H9 (cell line): ENCODE results near the gene EPHX1. TPM values are rescaled to one million over a fixed set of nuclear protein-coding genes. Genes with fewer than 3 reads are reported as not detected.

ENCODE experiments used
- DNase-seq: peaks from one replicate; pipeline ENCODE4 v3.0.0-alpha.2; 2017
- H2AFZ ChIP-seq: one replicate; pipeline ENCODE4 v1.6.1; 2013; ENCODE audit warnings: mild to moderate bottlenecking, low read length, control low read depth, moderate library complexity
- H2AK5ac ChIP-seq: 2 replicates; pipeline ENCODE4 v1.6.1; 2013; ENCODE audit warnings: low read length, control low read depth, mixed read lengths; ENCODE audit not compliant: insufficient read length
- H2BK120ac ChIP-seq: one replicate; pipeline ENCODE4 v1.6.1; 2013; ENCODE audit warnings: low read depth, mild to moderate bottlenecking, low read length, control low read depth, inconsistent platforms; ENCODE audit not compliant: poor library complexity, severe bottlenecking
- H2BK12ac ChIP-seq: 2 replicates; pipeline ENCODE4 v1.6.1; 2013; ENCODE audit warnings: low read length, control low read depth, mixed read lengths, low read depth; ENCODE audit not compliant: insufficient read length
- H2BK15ac ChIP-seq: 2 replicates; pipeline ENCODE4 v1.6.1; 2013; ENCODE audit warnings: low read depth, low read length, control low read depth
- H2BK20ac ChIP-seq: one replicate; pipeline ENCODE4 v1.6.1; 2013; ENCODE audit warnings: low read depth, mild to moderate bottlenecking, low read length, control low read depth, inconsistent platforms; ENCODE audit not compliant: poor library complexity, severe bottlenecking
- H2BK5ac ChIP-seq: 2 replicates; pipeline ENCODE4 v1.6.1; 2013; ENCODE audit warnings: low read length, control low read depth, mixed read lengths; ENCODE audit not compliant: insufficient read length
- H3K14ac ChIP-seq: 2 replicates; pipeline ENCODE4 v1.6.1; 2013; ENCODE audit warnings: low read length, control low read depth; ENCODE audit not compliant: insufficient read depth
- H3K18ac ChIP-seq: 2 replicates; pipeline ENCODE4 v1.6.1; 2013; ENCODE audit warnings: low read depth, mild to moderate bottlenecking, mixed read lengths, low read length, control low read depth; ENCODE audit not compliant: insufficient read length
- H3K23ac ChIP-seq: 2 replicates; pipeline ENCODE4 v1.6.1; 2013; ENCODE audit warnings: low read length, control low read depth, mixed read lengths, low read depth; ENCODE audit not compliant: insufficient read length
- H3K23me2 ChIP-seq: 2 replicates; pipeline ENCODE4 v1.6.1; 2013; ENCODE audit warnings: low read depth, mild to moderate bottlenecking, mixed read lengths, low read length, control low read depth; ENCODE audit not compliant: insufficient read length, poor library complexity, severe bottlenecking
- H3K27ac ChIP-seq: 2 replicates; pipeline ENCODE4 v1.5.1; 2013; ENCODE audit warnings: low read length, control low read depth, mixed read lengths, low read depth; ENCODE audit not compliant: insufficient read length
- H3K27me3 ChIP-seq: 2 replicates; pipeline ENCODE4 v1.6.1; 2013; ENCODE audit warnings: low read length, control low read depth, inconsistent platforms; ENCODE audit not compliant: insufficient read depth
- H3K4ac ChIP-seq: 2 replicates; pipeline ENCODE4 v1.6.1; 2013; ENCODE audit warnings: low read depth, mild to moderate bottlenecking, control low read depth, inconsistent platforms, low read length, moderate library complexity
- H3K4me1 ChIP-seq: 2 replicates; pipeline ENCODE4 v1.6.1; 2013; ENCODE audit warnings: low read length, control low read depth, inconsistent platforms; ENCODE audit not compliant: insufficient read depth
- H3K4me2 ChIP-seq: 2 replicates; pipeline ENCODE4 v1.6.1; 2013; ENCODE audit warnings: low read length, control low read depth, mixed read lengths; ENCODE audit not compliant: insufficient read length, insufficient read depth
- H3K56ac ChIP-seq: 2 replicates; pipeline ENCODE4 v1.6.1; 2013; ENCODE audit warnings: low read depth, mild to moderate bottlenecking, mixed read lengths, low read length, control low read depth; ENCODE audit not compliant: insufficient read length
- H3K79me1 ChIP-seq: 2 replicates; pipeline ENCODE4 v1.6.1; 2013; ENCODE audit warnings: low read depth, mild to moderate bottlenecking, moderate library complexity, low read length, control low read depth, inconsistent platforms; ENCODE audit not compliant: insufficient read depth, poor library complexity, severe bottlenecking
- H3K79me2 ChIP-seq: 2 replicates; pipeline ENCODE4 v1.6.1; 2013; ENCODE audit warnings: low read length, control low read depth, inconsistent platforms; ENCODE audit not compliant: insufficient read depth
- H3K9ac ChIP-seq: 2 replicates; pipeline ENCODE4 v1.6.1; 2013; ENCODE audit warnings: low read length, control low read depth, mixed read lengths; ENCODE audit not compliant: insufficient read length; ENCODE audit errors: extremely low read depth
- H3K9me3 ChIP-seq: one replicate; pipeline ENCODE4 v1.6.1; 2013; ENCODE audit warnings: low read depth, low read length, inconsistent platforms; ENCODE audit not compliant: control insufficient read depth
- H3T11ph ChIP-seq: one replicate; pipeline ENCODE4 v1.6.1; 2013; ENCODE audit warnings: mild to moderate bottlenecking, low read length, control low read depth, inconsistent platforms
- H4K20me1 ChIP-seq: one replicate; pipeline ENCODE4 v1.6.1; 2013; ENCODE audit not compliant: control insufficient read depth, insufficient read length, insufficient read depth
- H4K5ac ChIP-seq: 2 replicates; pipeline ENCODE4 v1.6.1; 2013; ENCODE audit warnings: low read depth, mild to moderate bottlenecking, mixed read lengths, low read length, control low read depth; ENCODE audit not compliant: insufficient read length
- H4K8ac ChIP-seq: replicated peaks from 2 replicates; pipeline ENCODE4 v1.6.1; 2013; ENCODE audit warnings: low read length, control low read depth, mixed read lengths, low read depth; ENCODE audit not compliant: insufficient read length
- H4K91ac ChIP-seq: 2 replicates; pipeline ENCODE4 v1.6.1; 2013; ENCODE audit warnings: low read depth, mild to moderate bottlenecking, moderate library complexity, mixed read lengths, low read length, control low read depth; ENCODE audit not compliant: insufficient read length
- H3K27ac Mint-ChIP-seq, 3 experiments: 2 replicates in 2 of 3; 3 replicates in 1 of 3; pipeline ENCODE4 v1.8.0; 2020 to 2021; ENCODE audit warnings: mixed read lengths in 3 of 3, mild to moderate bottlenecking in 1 of 3, moderate library complexity in 1 of 3
- H3K27me3 Mint-ChIP-seq: 2 replicates; pipeline ENCODE4 v1.8.0; 2021; ENCODE audit warnings: low read depth, mild to moderate bottlenecking, moderate library complexity, mixed read lengths
- H3K36me3 Mint-ChIP-seq, 3 experiments: 2 replicates in 2 of 3; 3 replicates in 1 of 3; pipeline ENCODE4 v1.8.0; 2020 to 2021; ENCODE audit warnings: low read depth in 3 of 3, mixed read lengths in 3 of 3; ENCODE audit not compliant: insufficient read depth in 1 of 3
- H3K4me1 Mint-ChIP-seq, 2 experiments: 2 replicates each; pipeline ENCODE4 v1.8.0; 2020; ENCODE audit warnings: mixed read lengths in 2 of 2
- H3K4me3 Mint-ChIP-seq, 2 experiments: 2 replicates in 1 of 2; 3 replicates in 1 of 2; pipeline ENCODE4 v1.8.0; 2020 to 2021; ENCODE audit warnings: mild to moderate bottlenecking in 2 of 2, mixed read lengths in 2 of 2, moderate library complexity in 1 of 2
- H3K9me3 Mint-ChIP-seq, 2 experiments: 2 replicates in 1 of 2; 3 replicates in 1 of 2; pipeline ENCODE4 v1.8.0; 2020; ENCODE audit warnings: mild to moderate bottlenecking in 2 of 2, mixed read lengths in 2 of 2, moderate library complexity in 1 of 2
- CTCF ChIP-seq: fragments of 200-600 bp; sonication (generic); conservative IDR thresholded peaks from 3 replicates; pipeline ENCODE4 v1.8.0; 2021; ENCODE audit warnings: antibody characterized with exemption, mild to moderate bottlenecking
- WGBS: extraction: QIAGEN DNeasy Blood & Tissue Kit; methylation state at CpG from one replicate; pipeline ENCODE4 v1.1.7; 2013; ENCODE audit warnings: missing lambda C conversion rate, low lambda C conversion rate, mixed read lengths; ENCODE audit not compliant: insufficient read length; ENCODE audit errors: extremely low coverage; 5-methylcytosine and 5-hydroxymethylcytosine counted together
- total RNA-seq: library from RNA; stranded (reverse); gene quantifications from 2 replicates; pipeline ENCODE4 v1.2.1, GENCODE V29; 2021

The EPHX1 gene
- total RNA-seq, 1 experiment from 2014 or later = 40.6 TPM

GRCh38 chr1:225840713-225841112 is 30.8 kb downstream of the EPHX1 start:
- TF ChIP-seq CTCF = no peak
- Histone ChIP-seq H3K27ac (no peak overlapping the region), H3K4me2 (no peak overlapping the region), H3K18ac (no peak overlapping the region), H3T11ph (no peak overlapping the region), H2AK5ac (no peak overlapping the region), H4K5ac (no peak overlapping the region), H2BK12ac (no peak overlapping the region), H3K23ac (no peak overlapping the region), H3K4ac (no peak overlapping the region), H2BK5ac (no peak overlapping the region), H4K20me1 (no peaks in the 10 kb centered on the region), H3K4me1 (no peaks in the 10 kb centered on the region), H3K14ac (no peak overlapping the region), H3K23me2 (no peaks in the 10 kb centered on the region), H2BK20ac (no peak overlapping the region), H3K27me3 (no peaks in the 10 kb centered on the region), H2AFZ (no peak overlapping the region), H2BK15ac (no peak overlapping the region), H2BK120ac (no peak overlapping the region), H3K9me3 (no peaks in the 10 kb centered on the region), H3K79me1 (no peaks in the 10 kb centered on the region), H4K8ac (no peak overlapping the region), H4K91ac (no peak overlapping the region), H3K9ac (no peak overlapping the region), H3K56ac (no peak overlapping the region), H3K79me2 (no peaks in the 10 kb centered on the region)
- no CpG with 5 or more reads among the region's 4 CpGs for WGBS
- no peaks in the 10 kb centered on the region for H3K9me3 Mint-ChIP-seq
- DNase-seq = no peak
- H3K36me3 Mint-ChIP-seq = peaks cover 13 to 37% (median 23%) of the 10 kb centered on the region in 3 experiments
- H3K27me3 Mint-ChIP-seq = no peaks in the 10 kb centered on the region; the same call in 1 of the 2 replicates
- peaks cover 7 to 10% of the 10 kb centered on the region in 2 experiments for H3K4me1 Mint-ChIP-seq
- H3K4me3 Mint-ChIP-seq = 0 out of 5 replicates have a peak overlapping the region, but pooled peaks of 1 of the 2 experiments have one; percentile 7
- H3K27ac Mint-ChIP-seq = no peak overlapping the region
